ENCODE data around the gene TBC1D26.
"Not testable (repeated sequence)": the region's sequence is repeated elsewhere in the genome, so short reads cannot be mapped to it uniquely, and the experiment has no call there.

Gene TBC1D26

GRCh38 chr17:15779119-15779518 lies 47.0 kb downstream of the TBC1D26 start:
- TF ChIP-seq CTCF (conservative IDR thresholded peaks at IDR 0.05; ENCODE audit: low read depth) = no peak
- CTCF ChIA-PET = no interaction called here
- DNase-seq (ENCODE audit: low spot score) = no peak
- H3K27ac ChIP-seq = no peak overlapping the region
- POLR2A ChIA-PET (ENCODE audit: low non-redundant PET) = no interaction called here

DNA sequence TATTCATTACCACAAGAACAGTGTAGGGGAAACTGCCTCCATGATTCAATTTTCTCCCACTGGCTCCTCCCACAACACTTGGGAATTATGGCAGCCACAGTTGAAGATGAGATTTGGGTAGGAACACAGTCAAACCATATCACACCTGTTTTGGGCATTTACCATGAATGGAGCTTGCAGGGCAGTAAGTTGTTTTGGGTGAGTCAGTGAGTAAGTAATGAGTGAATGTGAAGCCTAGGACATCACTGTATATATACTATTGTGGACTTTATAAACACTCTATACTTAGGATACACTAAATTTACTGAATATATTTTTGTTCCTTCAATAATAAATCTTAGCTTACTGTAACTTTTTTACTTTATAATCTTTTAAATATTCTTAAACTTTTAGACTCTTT lies 48.1 kb downstream of the TBC1D26 start:
- CTCF ChIA-PET = no interaction called here
- TF ChIP-seq CTCF (conservative IDR thresholded peaks at IDR 0.05; ENCODE audit: low read depth) = no peak
- POLR2A ChIA-PET (ENCODE audit: low non-redundant PET) = no interaction called here
- DNase-seq (ENCODE audit: low spot score) = no peak
- no peak overlapping the region for H3K27ac ChIP-seq

GRCh38 chr17:15782866-15783265 lies 50.8 kb downstream of the TBC1D26 start:
- POLR2A ChIA-PET (ENCODE audit: low non-redundant PET) = no interaction called here
- no peak for DNase-seq (ENCODE audit: low spot score)
- TF ChIP-seq CTCF (conservative IDR thresholded peaks at IDR 0.05; ENCODE audit: low read depth) = no peak
- H3K27ac ChIP-seq = no peak overlapping the region
- CTCF ChIA-PET = no interaction called here

DNA sequence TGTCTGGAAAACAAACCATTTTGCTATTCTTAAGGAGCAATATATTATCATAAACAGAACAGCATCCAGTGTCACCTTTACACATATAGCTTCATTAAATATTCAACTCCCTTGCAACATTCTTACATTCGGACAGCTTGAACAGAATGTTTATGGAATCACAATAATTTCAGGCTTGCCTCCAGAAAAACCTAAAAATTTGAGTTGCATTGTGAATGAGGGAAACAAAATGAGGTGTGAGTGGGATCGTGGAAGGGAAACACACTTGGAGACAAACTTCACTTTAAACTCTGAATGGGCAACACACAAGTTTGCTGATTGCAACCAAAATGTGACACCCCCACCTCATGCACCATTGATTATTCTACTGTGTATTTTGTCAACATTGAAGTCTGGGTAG lies 51.4 kb downstream of the TBC1D26 start:
- ChIA-PET POLR2A (ENCODE audit: low non-redundant PET) (no interaction called here), CTCF (no interaction called here)
- TF ChIP-seq CTCF (conservative IDR thresholded peaks at IDR 0.05; ENCODE audit: low read depth) = no peak
- DNase-seq (ENCODE audit: low spot score) = no peak
- H3K27ac ChIP-seq = no peak overlapping the region

DNA sequence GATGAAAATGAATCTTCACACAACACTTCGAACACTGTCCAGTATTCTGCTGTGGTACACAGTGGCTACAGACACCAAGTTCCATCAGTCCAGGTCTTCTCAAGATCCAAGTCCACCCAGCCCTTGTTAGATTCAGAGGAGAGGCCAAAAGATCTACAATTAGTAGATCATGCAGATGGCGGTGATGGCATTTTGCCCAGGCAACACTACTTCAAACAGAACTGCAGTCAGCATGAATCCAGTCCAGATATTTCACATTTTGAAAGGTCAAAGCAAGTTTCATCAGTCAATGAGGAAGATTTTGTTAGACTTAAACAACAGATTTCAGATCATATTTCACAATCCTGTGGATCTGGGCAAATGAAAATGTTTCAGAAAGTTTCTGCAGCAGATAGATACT lies 52.3 kb downstream of the TBC1D26 start:
- POLR2A ChIA-PET (ENCODE audit: low non-redundant PET); H3K27ac ChIP-seq; DNase-seq (ENCODE audit: low spot score); CTCF ChIA-PET: not testable (repeated sequence)

DNA sequence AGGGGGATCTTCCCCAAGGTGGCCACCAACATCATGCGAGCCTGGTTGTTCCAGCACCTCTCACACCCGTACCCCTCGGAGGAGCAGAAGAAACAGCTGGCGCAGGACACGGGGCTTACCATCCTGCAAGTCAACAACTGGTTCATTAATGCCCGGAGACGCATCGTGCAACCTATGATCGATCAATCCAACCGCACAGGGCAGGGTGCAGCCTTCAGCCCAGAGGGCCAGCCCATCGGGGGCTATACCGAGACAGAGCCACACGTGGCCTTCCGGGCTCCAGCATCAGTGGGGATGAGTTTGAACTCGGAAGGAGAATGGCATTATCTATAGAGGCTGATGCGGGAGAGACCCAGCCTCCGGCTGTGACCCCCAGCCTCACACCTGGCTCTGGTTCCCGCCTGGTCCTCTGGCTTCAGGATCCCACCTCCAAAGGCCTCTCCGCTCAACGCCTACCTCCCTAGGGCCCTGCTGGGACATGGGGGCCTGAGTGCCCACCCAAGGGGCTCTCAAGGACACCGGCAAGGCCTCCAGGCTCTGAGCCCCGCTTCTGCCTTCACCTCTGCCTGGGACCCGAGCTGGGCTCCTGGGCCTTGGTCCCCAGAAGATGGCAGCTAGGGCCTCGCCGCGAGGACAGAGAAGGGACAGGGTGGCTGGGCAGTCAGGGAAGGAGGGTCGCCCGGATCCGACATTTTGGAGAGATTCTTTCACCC lies 55.4 kb downstream of the TBC1D26 start:
- CTCF ChIA-PET; DNase-seq (ENCODE audit: low spot score); H3K27ac ChIP-seq; POLR2A ChIA-PET (ENCODE audit: low non-redundant PET): not testable (repeated sequence)

GRCh38 chr17:15788365-15788764 lies 56.3 kb downstream of the TBC1D26 start:
- DNase-seq (ENCODE audit: low spot score); CTCF ChIA-PET; H3K27ac ChIP-seq: not testable (repeated sequence)
- POLR2A ChIA-PET (ENCODE audit: low non-redundant PET) = interaction anchor here (0.6 kb wide), 1 partner anchor 47 kb away, joined by 4 read pairs; no protein-coding TSS in a partner anchor
